ENCODE data around the gene LSP1.
A peak's percentile ranks its signal among the peaks of the same experiment; 100 is the strongest.

LSP1 gene

GRCh38 chr11:1916132-1916985 lies 63.5 kb downstream of the LSP1 start:
- DNase-seq (ENCODE audit: low read depth, low spot score), result no peak
- in situ Hi-C loops (cut with HindIII; ENCODE audit: low sequenced_read_pairs), result no loop called here

GRCh38 chr11:1916986-1917522 lies 64.2 kb downstream of the LSP1 start:
- TF ChIP-seq CTCF (IDR thresholded peaks at IDR 0.05; ENCODE audit: low read depth, low read length), result no peak
- no peak for DNase-seq (ENCODE audit: low read depth, low spot score)
- H3K4me3 ChIP-seq (ENCODE audit: low read depth, low read length), result no peak overlapping the region
- in situ Hi-C loops (cut with HindIII; ENCODE audit: low sequenced_read_pairs), result no loop called here

More at GRCh38 chr11:1916132-1916985, 63.5 kb downstream of the LSP1 start:
- no peak overlapping the region for H3K4me3 ChIP-seq (ENCODE audit: low read depth, low read length)
- no peak for TF ChIP-seq CTCF (IDR thresholded peaks at IDR 0.05; ENCODE audit: low read depth, low read length)

GRCh38 chr11:1917523-1918435 lies 64.9 kb downstream of the LSP1 start:
- in situ Hi-C loops (cut with HindIII; ENCODE audit: low sequenced_read_pairs), result no loop called here
- no peak for DNase-seq (ENCODE audit: low read depth, low spot score)
- peak; percentile 43 for TF ChIP-seq CTCF (IDR thresholded peaks at IDR 0.05; ENCODE audit: low read depth, low read length)
- no peak overlapping the region for H3K4me3 ChIP-seq (ENCODE audit: low read depth, low read length)

- no peak for TF ChIP-seq CTCF (IDR thresholded peaks at IDR 0.05; ENCODE audit: low read depth, low read length)
- in situ Hi-C loops (cut with HindIII; ENCODE audit: low sequenced_read_pairs), result no loop called here
- DNase-seq (ENCODE audit: low read depth, low spot score), result no peak
- no peak overlapping the region for H3K4me3 ChIP-seq (ENCODE audit: low read depth, low read length)
Measured at GRCh38 chr11:1918436-1919315, 65.8 kb downstream of the LSP1 start.

GRCh38 chr11:1919391-1920127 lies 66.7 kb downstream of the LSP1 start, which contains the start of gene TNNT3:
Gene TNNT3 (plus strand): TSS chr11:1919703. CDS start chr11:1922875, 3,172 bp downstream.
- no peak within 1 kb of the TSS for H3K4me3 ChIP-seq (ENCODE audit: low read depth, low read length)
- DNase-seq (ENCODE audit: low read depth, low spot score), result no peak
- no peak for TF ChIP-seq CTCF (IDR thresholded peaks at IDR 0.05; ENCODE audit: low read depth, low read length)
- in situ Hi-C loops (cut with HindIII; ENCODE audit: low sequenced_read_pairs), result no loop called here

Measured in astrocyte of the spinal cord (primary cell).